ENCODE data around the gene BRI3. TPM values are rescaled to one million over a fixed set of nuclear protein-coding genes. Genes with fewer than 3 reads are reported as not detected.

Gene BRI3
- total RNA-seq, 1 experiment from 2014 or later: 30.2 TPM

- no peaks in the 10 kb centered on the region for H3K27me3 ChIP-seq (replicated peaks)
- no peaks in the 10 kb centered on the region; the same call in 1 of the 2 replicates for H3K9me3 ChIP-seq (replicated peaks)
- no peak for DNase-seq (ENCODE audit: low read depth in 1 of 2, low spot score in 2 of 2)
- no peak overlapping the region for H3K27ac ChIP-seq
- no peak overlapping the region for H3K4me3 ChIP-seq
- H3K4me1 ChIP-seq (replicated peaks): peaks cover 16% of the 10 kb centered on the region
- peaks cover 29% of the 10 kb centered on the region for H3K36me3 ChIP-seq
These were observed 38.6 kb upstream of the BRI3 start for GRCh38 chr7:98242934-98243333.

- Histone ChIP-seq H3K27me3 (replicated peaks) (no peaks in the 10 kb centered on the region), H3K4me3 (no peak overlapping the region), H3K4me1 (replicated peaks) (no peaks in the 10 kb centered on the region; the same call in 1 of the 2 replicates), H3K27ac (no peak overlapping the region), H3K36me3 (peaks cover 20% of the 10 kb centered on the region), H3K9me3 (replicated peaks) (no peaks in the 10 kb centered on the region; the same call in 1 of the 2 replicates)
- no peak for DNase-seq (ENCODE audit: low read depth in 1 of 2, low spot score in 2 of 2)
These were observed 36.6 kb upstream of the BRI3 start for GRCh38 chr7:98244871-98245270.

GRCh38 chr7:98248156-98248555 lies 33.3 kb upstream of the BRI3 start:
- no peak for DNase-seq (ENCODE audit: low read depth in 1 of 2, low spot score in 2 of 2)
- Histone ChIP-seq H3K9me3 (replicated peaks) (no peaks in the 10 kb centered on the region), H3K36me3 (peaks cover 13% of the 10 kb centered on the region), H3K27me3 (replicated peaks) (no peaks in the 10 kb centered on the region), H3K27ac (no peak overlapping the region), H3K4me3 (no peak overlapping the region), H3K4me1 (replicated peaks) (peaks cover 15% of the 10 kb centered on the region)

GRCh38 chr7:98249106-98249505 lies 32.4 kb upstream of the BRI3 start:
- H3K4me1 ChIP-seq (replicated peaks): peaks cover 17% of the 10 kb centered on the region
- H3K9me3 ChIP-seq (replicated peaks): no peaks in the 10 kb centered on the region
- no peak overlapping the region for H3K4me3 ChIP-seq
- no peaks in the 10 kb centered on the region for H3K27me3 ChIP-seq (replicated peaks)
- peaks cover 13% of the 10 kb centered on the region for H3K36me3 ChIP-seq
- DNase-seq (ENCODE audit: low read depth in 1 of 2, low spot score in 2 of 2): no peak
- H3K27ac ChIP-seq: no peak overlapping the region

GRCh38 chr7:98250789-98251188 lies 30.7 kb upstream of the BRI3 start:
- H3K36me3 ChIP-seq: peaks cover 17% of the 10 kb centered on the region
- H3K27me3 ChIP-seq (replicated peaks): no peaks in the 10 kb centered on the region
- peaks cover 17% of the 10 kb centered on the region for H3K4me1 ChIP-seq (replicated peaks)
- no peak overlapping the region for H3K27ac ChIP-seq
- no peak for DNase-seq (ENCODE audit: low read depth in 1 of 2, low spot score in 2 of 2)
- H3K4me3 ChIP-seq: no peak overlapping the region
- H3K9me3 ChIP-seq (replicated peaks): no peaks in the 10 kb centered on the region

GRCh38 chr7:98251231-98251600 lies 30.3 kb upstream of the BRI3 start:
- DNase-seq (ENCODE audit: low read depth in 1 of 2, low spot score in 2 of 2): no peak
- peak overlapping the region; percentile 84 for H3K4me3 ChIP-seq
- no peaks in the 10 kb centered on the region for H3K9me3 ChIP-seq (replicated peaks)
- no peaks in the 10 kb centered on the region for H3K27me3 ChIP-seq (replicated peaks)
- H3K27ac ChIP-seq: no peak overlapping the region
- peaks cover 17% of the 10 kb centered on the region for H3K4me1 ChIP-seq (replicated peaks)
- H3K36me3 ChIP-seq: peaks cover 20% of the 10 kb centered on the region

GRCh38 chr7:98251601-98252424 lies 29.7 kb upstream of the BRI3 start, which contains the start of gene TECPR1:
Gene TECPR1 (minus strand): TSS chr7:98252232. CDS start chr7:98246146, 6,086 bp downstream.
- Histone ChIP-seq H3K36me3 (peaks cover 25% of the 10 kb centered on the region), H3K4me3 (peak within 1 kb of the TSS; percentile 84), H3K27me3 (replicated peaks) (no peaks in the 10 kb centered on the region), H3K9me3 (replicated peaks) (no peaks in the 10 kb centered on the region), H3K27ac (peak within 1 kb of the TSS; percentile 30), H3K4me1 (replicated peaks) (peaks cover 17% of the 10 kb centered on the region)
- DNase-seq (ENCODE audit: low read depth in 1 of 2, low spot score in 2 of 2): peak; percentile 80 to 91

- no peak for DNase-seq (ENCODE audit: low read depth in 1 of 2, low spot score in 2 of 2)
- H3K4me3 ChIP-seq: peak overlapping the region; percentile 84
- no peaks in the 10 kb centered on the region for H3K9me3 ChIP-seq (replicated peaks)
- H3K27me3 ChIP-seq (replicated peaks): no peaks in the 10 kb centered on the region
- H3K36me3 ChIP-seq: peaks cover 29% of the 10 kb centered on the region
- peaks cover 17% of the 10 kb centered on the region for H3K4me1 ChIP-seq (replicated peaks)
- peak overlapping the region; percentile 30 for H3K27ac ChIP-seq
These were observed 28.9 kb upstream of the BRI3 start for GRCh38 chr7:98252425-98253054.

- no peak overlapping the region for H3K27ac ChIP-seq
- H3K4me3 ChIP-seq: no peak overlapping the region
- H3K9me3 ChIP-seq (replicated peaks): no peaks in the 10 kb centered on the region
- DNase-seq (ENCODE audit: low read depth in 1 of 2, low spot score in 2 of 2): no peak
- H3K36me3 ChIP-seq: peaks cover 32% of the 10 kb centered on the region
- H3K27me3 ChIP-seq (replicated peaks): no peaks in the 10 kb centered on the region
- peaks cover 17% of the 10 kb centered on the region for H3K4me1 ChIP-seq (replicated peaks)
These were observed 27.0 kb upstream of the BRI3 start for GRCh38 chr7:98254516-98254915.

- Histone ChIP-seq H3K4me3 (no peak overlapping the region), H3K9me3 (replicated peaks) (no peaks in the 10 kb centered on the region), H3K36me3 (peaks cover 32% of the 10 kb centered on the region), H3K27me3 (replicated peaks) (no peaks in the 10 kb centered on the region), H3K4me1 (replicated peaks) (peaks cover 17% of the 10 kb centered on the region), H3K27ac (no peak overlapping the region)
- DNase-seq (ENCODE audit: low read depth in 1 of 2, low spot score in 2 of 2): no peak
These were observed 26.4 kb upstream of the BRI3 start for GRCh38 chr7:98254951-98255610.

GRCh38 chr7:98256431-98256830 lies 25.1 kb upstream of the BRI3 start:
- no peaks in the 10 kb centered on the region for H3K9me3 ChIP-seq (replicated peaks)
- peaks cover 13% of the 10 kb centered on the region for H3K4me1 ChIP-seq (replicated peaks)
- peaks cover 33% of the 10 kb centered on the region for H3K36me3 ChIP-seq
- H3K27ac ChIP-seq: no peak overlapping the region
- no peaks in the 10 kb centered on the region for H3K27me3 ChIP-seq (replicated peaks)
- no peak for DNase-seq (ENCODE audit: low read depth in 1 of 2, low spot score in 2 of 2)
- no peak overlapping the region for H3K4me3 ChIP-seq

GRCh38 chr7:98257701-98258100 lies 23.8 kb upstream of the BRI3 start:
- Histone ChIP-seq H3K27ac (no peak overlapping the region), H3K9me3 (replicated peaks) (no peaks in the 10 kb centered on the region), H3K4me1 (replicated peaks) (peaks cover 7% of the 10 kb centered on the region), H3K36me3 (peaks cover 23% of the 10 kb centered on the region), H3K4me3 (no peak overlapping the region), H3K27me3 (replicated peaks) (no peaks in the 10 kb centered on the region)
- no peak for DNase-seq (ENCODE audit: low read depth in 1 of 2, low spot score in 2 of 2)

- Histone ChIP-seq H3K4me1 (replicated peaks) (peaks cover 15% of the 10 kb centered on the region), H3K4me3 (no peak overlapping the region), H3K27ac (peak overlapping the region; percentile 47), H3K9me3 (replicated peaks) (no peaks in the 10 kb centered on the region), H3K27me3 (replicated peaks) (no peaks in the 10 kb centered on the region), H3K36me3 (peaks cover 2% of the 10 kb centered on the region)
- peak in 1 of 2 experiments; percentile 73 for DNase-seq (ENCODE audit: low read depth in 1 of 2, low spot score in 2 of 2)
These were observed 15.6 kb upstream of the BRI3 start for GRCh38 chr7:98265841-98266271.

- no peak overlapping the region for H3K4me3 ChIP-seq
- H3K4me1 ChIP-seq (replicated peaks): peaks cover 15% of the 10 kb centered on the region
- no peak overlapping the region for H3K27ac ChIP-seq
- H3K9me3 ChIP-seq (replicated peaks): no peaks in the 10 kb centered on the region
- no peak for DNase-seq (ENCODE audit: low read depth in 1 of 2, low spot score in 2 of 2)
- no peaks in the 10 kb centered on the region; the same call in 1 of the 2 replicates for H3K36me3 ChIP-seq
- no peaks in the 10 kb centered on the region for H3K27me3 ChIP-seq (replicated peaks)
These were observed 14.6 kb upstream of the BRI3 start for GRCh38 chr7:98266840-98267239.

Measured in SJSA1 (cell line).